GM12878 (cell line): ENCODE results near the gene CXCL8. TPM values are rescaled to one million over a fixed set of nuclear protein-coding genes. Genes with fewer than 3 reads are reported as not detected.

Experiments
- ATAC-seq: fragments of 200-7000 bp; cut with Tn5 transposase; 3 replicates; pipeline ENCODE4 v1.9.1; 2020; ENCODE audit warnings: mild to moderate bottlenecking, moderate library complexity
- BruUV-seq: library from RNA; stranded (reverse); fragments of 400-500 nt; replicated peaks from 2 replicates; lab custom pipeline; 2021; lab: Mats Ljungman, UMichigan
- CTCF ChIA-PET: fragments of 300-600 bp; sonication (Branson Sonifier 250); formaldehyde crosslinking; extraction: SDS; loops from one replicate; lab custom pipeline; 2021; ENCODE audit warnings: inconsistent platforms; lab: Yijun Ruan, JAX
- POLR2A ChIA-PET: fragments of 350-600 bp; formaldehyde crosslinking; extraction: SDS; loops from one replicate; lab custom pipeline; 2021; ENCODE audit warnings: inconsistent platforms; lab: Charles Lee
- RAD21 ChIA-PET: fragments of 300-600 bp; sonication (Branson Sonifier 250); formaldehyde crosslinking; loops from one replicate; lab custom pipeline; 2023; ENCODE audit warnings: antibody characterized with exemption; ENCODE audit not compliant: unreplicated experiment; lab: Charles Lee
- SMC1A ChIA-PET: fragments of 300-600 bp; sonication (Branson Sonifier 250); formaldehyde crosslinking; loops from one replicate; lab custom pipeline; 2023; ENCODE audit not compliant: unreplicated experiment, uncharacterized antibody; lab: Charles Lee
- DNase-seq: peaks from one replicate; pipeline ENCODE4 v3.0.0-alpha.2; 2011; ENCODE audit warnings: low read depth, low spot score
- FAIRE-seq: peaks from 3 replicates; lab custom pipeline; 2011; peaks lifted over from hg19 to GRCh38; lab: Jason Lieb, UNC
- H2AFZ ChIP-seq: 2 replicates; pipeline ENCODE4 v1.6.0; 2011; ENCODE audit warnings: low read depth, low read length, control low read depth; ENCODE audit not compliant: control insufficient read depth
- H3K27ac ChIP-seq: 2 replicates; pipeline ENCODE4 v1.5.1; 2011; ENCODE audit warnings: control low read depth; ENCODE audit not compliant: control insufficient read depth, insufficient read depth
- H3K27me3 ChIP-seq, 2 experiments: replicated peaks in 1 of 2; 2 replicates each; pipeline versions ENCODE4 v1.6.0 to v1.6.1; 2011; ENCODE audit warnings: low read length in 1 of 2; ENCODE audit not compliant: control insufficient read depth in 2 of 2, insufficient read depth in 2 of 2
- H3K36me3 ChIP-seq, 2 experiments: 2 replicates each; pipeline ENCODE4 v1.5.1; 2011; ENCODE audit warnings: low read length in 1 of 2; ENCODE audit not compliant: control insufficient read depth in 2 of 2, insufficient read depth in 2 of 2
- H3K4me1 ChIP-seq: 2 replicates; pipeline ENCODE4 v1.6.1; 2011; ENCODE audit warnings: mild to moderate bottlenecking, low read length, moderate library complexity, mixed read lengths; ENCODE audit not compliant: control insufficient read depth, insufficient read depth
- H3K4me2 ChIP-seq: 2 replicates; pipeline ENCODE4 v1.6.0; 2011; ENCODE audit warnings: control low read depth; ENCODE audit not compliant: control insufficient read depth, insufficient read depth
- H3K4me3 ChIP-seq: fragments of 200-600 bp; sonication (generic); 2 replicates; pipeline ENCODE4 v1.5.1; 2016
- H3K79me2 ChIP-seq: 2 replicates; pipeline ENCODE4 v1.6.0; 2011; ENCODE audit warnings: low read length; ENCODE audit not compliant: control insufficient read depth, insufficient read depth
- H3K9ac ChIP-seq: 2 replicates; pipeline ENCODE4 v1.8.0; 2011; ENCODE audit warnings: low read length, control low read depth, mixed read lengths; ENCODE audit not compliant: control insufficient read depth, insufficient read depth
- H3K9me3 ChIP-seq: replicated peaks from 3 replicates; pipeline ENCODE4 v1.5.1; 2011; ENCODE audit warnings: mild to moderate bottlenecking, low read length; ENCODE audit not compliant: control insufficient read depth, insufficient read depth
- H4K20me1 ChIP-seq: 2 replicates; pipeline ENCODE4 v1.6.0; 2011; ENCODE audit not compliant: control insufficient read depth, insufficient read depth
- BCL11A ChIP-seq: IDR thresholded peaks from 2 replicates; pipeline ENCODE4 v1.6.1; 2011; ENCODE audit warnings: low read depth, low read length
- HSF1 ChIP-seq: fragments of 150-350 bp; IDR thresholded peaks from 2 replicates; pipeline ENCODE4 v1.6.1; 2014; ENCODE audit warnings: mild to moderate bottlenecking, low read depth, low read length
- NFXL1 ChIP-seq: fragments of 450-650 bp; IDR thresholded peaks from 2 replicates; pipeline ENCODE4 v1.6.1; 2017; ENCODE audit warnings: antibody characterized with exemption, mild to moderate bottlenecking, borderline replicate concordance
- RAD51 ChIP-seq: fragments of 450-650 bp; IDR thresholded peaks from 2 replicates; pipeline ENCODE4 v1.6.1; 2016; ENCODE audit warnings: moderate library complexity, mild to moderate bottlenecking, inconsistent platforms
- SRF ChIP-seq, 2 experiments: IDR thresholded peaks; 2 replicates each; pipeline ENCODE4 v1.6.1; 2011; ENCODE audit warnings: low read depth in 2 of 2, low read length in 2 of 2, mild to moderate bottlenecking in 1 of 2, moderate library complexity in 1 of 2
- SUZ12 ChIP-seq: fragments of 200-600 bp; sonication (generic); IDR thresholded peaks from one replicate; pipeline ENCODE4 v1.6.1; 2018; ENCODE audit warnings: antibody characterized with exemption, mild to moderate bottlenecking; ENCODE audit not compliant: unreplicated experiment
- WRNIP1 ChIP-seq: IDR thresholded peaks from 2 replicates; pipeline ENCODE4 v1.6.1; 2011; ENCODE audit warnings: low read depth, low read length, improper control_type of control experiment, borderline replicate concordance
- WGBS: methylation state at CpG from one replicate; pipeline ENCODE4 v1.1.6; 2016; ENCODE audit warnings: low lambda C conversion rate; ENCODE audit not compliant: insufficient replicate concordance, insufficient coverage; ENCODE audit errors: missing lambda C conversion rate; 5-methylcytosine and 5-hydroxymethylcytosine counted together
- in situ Hi-C: fragments of 300-500 bp; cut with MboI; formaldehyde crosslinking; loops from 9 replicates; pipeline ENCODE4 v1.14.3; 2018; ENCODE audit warnings: mixed read lengths
- intact Hi-C: fragments of 100-400 bp; cut with micrococcal nuclease; formaldehyde crosslinking; loops from one replicate; pipeline ENCODE4 v1.14.2; 2022; ENCODE audit not compliant: unreplicated experiment
- polyA plus RNA-seq, 11 experiments: library from polyadenylated mRNA; depleted of rRNA in 4 of 11; unstranded in 6 of 11; stranded (reverse) in 5 of 11; fragments of >200 nt; fragmentation: Nextera tagmentation in 4 of 11; fragmentation: Illumina TruSeq in 1 of 11; extraction: Ambion mirVana in 4 of 11; extraction: Trizol in 1 of 11; gene quantifications; 1 replicate in 1 of 11; 2 replicates in 10 of 11; pipeline versions ENCODE4 v1.2.1 to v1.2.3, GENCODE V29; 2011 to 2016; ENCODE audit warnings: inconsistent platforms in 2 of 11, missing spikeins in 2 of 11, low read depth in 1 of 11
- total RNA-seq, 4 experiments: library from RNA; depleted of rRNA in 3 of 4; stranded (reverse); fragments of >200 nt in 3 of 4; fragmentation: Illumina TruSeq in 1 of 4; extraction: Trizol in 1 of 4; gene quantifications; 2 replicates each; pipeline versions ENCODE4 v1.2.1 to v1.2.3, GENCODE V29; 2013 to 2021

CXCL8 gene
- total and polyA plus RNA-seq, 10 of the 15 experiments (the other 5 are each of a cell fraction or from before 2014, with no cell fraction given) = 0.09 to 0.36 (median 0.19) TPM; not detected in 1

DNA sequence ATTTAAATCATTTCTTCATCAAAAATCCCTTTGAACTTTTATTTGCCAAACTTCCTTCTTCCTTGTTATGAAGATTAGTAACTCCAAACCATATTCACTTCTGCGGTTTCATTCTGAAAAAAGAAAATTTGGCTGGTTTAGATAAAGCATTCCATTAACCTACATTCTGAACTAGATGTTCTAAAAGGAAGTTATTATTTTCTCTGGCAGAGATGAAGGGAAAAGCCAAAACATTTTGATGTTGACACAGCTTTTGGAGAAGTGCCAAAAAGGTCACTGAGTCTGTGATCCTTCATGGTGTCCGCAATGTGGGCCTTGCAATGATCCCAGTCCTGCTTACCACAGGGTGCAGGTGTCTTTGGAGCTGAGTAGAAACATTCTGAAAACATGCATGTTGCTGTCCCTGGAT, 36.0 kb downstream of the CXCL8 start:
- SMC1A ChIA-PET = interaction anchor here (1.8 kb wide), 1 partner anchor 11 kb away, joined by 4 read pairs; no protein-coding TSS in a partner anchor
- H3K27ac ChIP-seq = no peak overlapping the region
- no peak for TF ChIP-seq NFXL1
- no peak for TF ChIP-seq RAD51
- TF ChIP-seq SUZ12 = no peak
- TF ChIP-seq WRNIP1 = no peak
- TF ChIP-seq BCL11A = no peak
- no peak for TF ChIP-seq SRF (IDR thresholded peaks at IDR 0.05; ENCODE audit: low read depth in 2 of 2, low read length in 2 of 2)
- TF ChIP-seq HSF1 = no peak
- TF ChIP-seq, all 136 proteins: peak for 0
- H2AFZ ChIP-seq = no peak overlapping the region
- ATAC-seq (no peak), FAIRE-seq (no peak), DNase-seq (no peak)
- no peaks in the 10 kb centered on the region for H3K27me3 ChIP-seq
- ChIA-PET RAD21 (interaction anchor here (1.0 kb wide), 1 partner anchor 47 kb away, joined by 3 read pairs; no protein-coding TSS in a partner anchor), POLR2A (interaction anchor here (0.6 kb wide), 1 partner anchor 35 kb away, joined by 3 read pairs; no protein-coding TSS in a partner anchor), CTCF (no interaction called here)
- intact Hi-C loops = no loop called here
- in situ Hi-C loops = no loop called here
- no peaks in the 10 kb centered on the region for H3K36me3 ChIP-seq
- H3K79me2 ChIP-seq = no peaks in the 10 kb centered on the region
- no peaks in the 10 kb centered on the region for H4K20me1 ChIP-seq
- no peak overlapping the region for H3K4me2 ChIP-seq
- 0% methylated on average over 2 of the region's 2 CpGs for WGBS
- no peak overlapping the region for H3K9ac ChIP-seq
- H3K9me3 ChIP-seq = no peaks in the 10 kb centered on the region
- H3K4me3 ChIP-seq = no peak overlapping the region
- BruUV-seq = no TSS peak
- no peaks in the 10 kb centered on the region for H3K4me1 ChIP-seq
